ENCODE measurements around the gene CBLN3. TPM values are rescaled to one million over a fixed set of nuclear protein-coding genes. Genes with fewer than 3 reads are reported as not detected.

The CBLN3 gene
- total and polyA plus RNA-seq, 4 donors = 0.07 to 0.79 (median 0.46) TPM

GRCh38 chr14:24442240-24443052, 13.0 kb upstream of the CBLN3 start, which contains the start of gene SDR39U1:
SDR39U1 (minus strand) TSS chr14:24442776; CDS start chr14:24442769, 7 bp downstream.
- H3K27me3 ChIP-seq (ENCODE audit: control insufficient read depth in 4 of 4, insufficient read depth in 4 of 4, low read length in 3 of 4) = no peaks in the 10 kb centered on the region
- TF ChIP-seq HNF4A (conservative IDR thresholded peaks at IDR 0.05) (peak; percentile 75 to 82), GABPA (IDR thresholded peaks at IDR 0.05 in 1 of 2, conservative IDR thresholded peaks at IDR 0.05 in 1 of 2) (peak; percentile 90 to 94), HNF4G (IDR thresholded peaks at IDR 0.05) (peak; percentile 62), ATF3 (IDR thresholded peaks at IDR 0.05) (peak; percentile 73), FOXA2 (IDR thresholded peaks at IDR 0.05) (peak; percentile 86), CTCF (IDR thresholded peaks at IDR 0.05; ENCODE audit: low read depth, low read length, missing input control) (no peak), ZBTB33 (IDR thresholded peaks at IDR 0.05) (peak; percentile 83), RXRA (IDR thresholded peaks at IDR 0.05) (peak; percentile 91 to 98), REST (IDR thresholded peaks at IDR 0.05) (peak; percentile 86), SP1 (IDR thresholded peaks at IDR 0.05) (peak; percentile 94), MAX (IDR thresholded peaks at IDR 0.05) (peak; percentile 63), NR2F2 (IDR thresholded peaks at IDR 0.05) (peak; percentile 98), YY1 (IDR thresholded peaks at IDR 0.05) (peak; percentile 76), TAF1 (conservative IDR thresholded peaks at IDR 0.05) (peak; percentile 93), JUND (IDR thresholded peaks at IDR 0.05) (peak in 1 of 2 donors; percentile 54), FOXA1 (IDR thresholded peaks at IDR 0.05) (peak; percentile 51), RAD21 (IDR thresholded peaks at IDR 0.05) (peak; percentile 13 to 42), EGR1 (IDR thresholded peaks at IDR 0.05; ENCODE audit: low read depth in 2 of 2) (peak in 1 of 2 donors; percentile 62)
- WGBS = under 1% methylated on average over 52 of the region's 52 CpGs
- peak within 1 kb of the TSS; percentile 66 to 85 (median 80) for H3K4me3 ChIP-seq (ENCODE audit: low read depth in 1 of 3, low read length in 3 of 3)
- H3K27ac ChIP-seq (ENCODE audit: low read depth in 1 of 2, low read length in 2 of 2) = peak within 1 kb of the TSS; percentile 98 to 100
- peak within 1 kb of the TSS; percentile 89 to 97 for H3K9ac ChIP-seq (ENCODE audit: low read depth in 1 of 2, low read length in 2 of 2)
- peak; percentile 91 for DNase-seq (ENCODE audit: low spot score)
- H3K9me3 ChIP-seq (ENCODE audit: control insufficient read depth in 4 of 4, low read length in 3 of 4) = no peaks in the 10 kb centered on the region
- peaks cover 5 to 42% (median 26%) of the 10 kb centered on the region in 4 donors for H3K4me1 ChIP-seq (ENCODE audit: control insufficient read depth in 4 of 4, insufficient read depth in 4 of 4, low read length in 3 of 4)
- H3K36me3 ChIP-seq (ENCODE audit: control insufficient read depth in 4 of 4, insufficient read depth in 3 of 4, low read depth in 1 of 4, low read length in 3 of 4) = peaks cover 4 to 28% (median 22%) of the 10 kb centered on the region in 4 donors
